Epithelial cell of proximal tubule (primary cell): ENCODE measurements around the gene XDH. TPM values are rescaled to one million over a fixed set of nuclear protein-coding genes. Genes with fewer than 3 reads are reported as not detected.

Experiments used
- DNase-seq: peaks from one replicate; pipeline ENCODE4 v3.0.0-alpha.2; 2011; ENCODE audit warnings: low read depth
- H3K4me3 ChIP-seq: 2 replicates; pipeline ENCODE4 v1.5.1; 2011; ENCODE audit warnings: low read depth, mild to moderate bottlenecking, low read length
- total RNA-seq: library from RNA; depleted of rRNA; stranded (reverse); fragments of >200 nt; gene quantifications from 2 replicates; pipeline ENCODE4 v1.2.3, GENCODE V29; 2015
- TF ChIP-seq, protein P1 (sequence below): conservative IDR thresholded peaks from 2 replicates; pipeline ENCODE4 v1.5.1; 2012; ENCODE audit warnings: low read depth, mild to moderate bottlenecking, low read length

XDH gene
- total RNA-seq, 1 donor from 2014 or later: 2.2 TPM

DNA sequence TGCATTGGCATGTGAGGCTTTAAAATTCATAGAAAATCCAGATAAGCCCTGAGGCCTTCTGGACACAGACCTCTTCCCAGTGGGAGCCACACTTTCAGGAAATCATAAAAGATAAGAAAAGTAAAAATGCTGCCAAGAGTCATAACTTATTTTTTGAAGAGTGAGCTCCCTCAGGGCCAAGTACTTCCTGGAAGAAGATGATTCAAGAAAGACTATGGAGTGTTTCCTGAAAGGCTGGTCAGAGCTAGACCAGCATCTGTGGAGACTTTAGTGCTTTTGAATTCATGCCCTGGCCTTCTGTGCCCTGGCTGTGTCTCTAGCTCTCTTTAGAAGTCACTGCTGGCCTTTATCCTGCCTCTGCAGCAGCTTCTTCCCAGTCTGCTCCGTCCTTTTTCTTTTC is 6.4 kb upstream of the XDH start:
- TF ChIP-seq, protein P1, sequence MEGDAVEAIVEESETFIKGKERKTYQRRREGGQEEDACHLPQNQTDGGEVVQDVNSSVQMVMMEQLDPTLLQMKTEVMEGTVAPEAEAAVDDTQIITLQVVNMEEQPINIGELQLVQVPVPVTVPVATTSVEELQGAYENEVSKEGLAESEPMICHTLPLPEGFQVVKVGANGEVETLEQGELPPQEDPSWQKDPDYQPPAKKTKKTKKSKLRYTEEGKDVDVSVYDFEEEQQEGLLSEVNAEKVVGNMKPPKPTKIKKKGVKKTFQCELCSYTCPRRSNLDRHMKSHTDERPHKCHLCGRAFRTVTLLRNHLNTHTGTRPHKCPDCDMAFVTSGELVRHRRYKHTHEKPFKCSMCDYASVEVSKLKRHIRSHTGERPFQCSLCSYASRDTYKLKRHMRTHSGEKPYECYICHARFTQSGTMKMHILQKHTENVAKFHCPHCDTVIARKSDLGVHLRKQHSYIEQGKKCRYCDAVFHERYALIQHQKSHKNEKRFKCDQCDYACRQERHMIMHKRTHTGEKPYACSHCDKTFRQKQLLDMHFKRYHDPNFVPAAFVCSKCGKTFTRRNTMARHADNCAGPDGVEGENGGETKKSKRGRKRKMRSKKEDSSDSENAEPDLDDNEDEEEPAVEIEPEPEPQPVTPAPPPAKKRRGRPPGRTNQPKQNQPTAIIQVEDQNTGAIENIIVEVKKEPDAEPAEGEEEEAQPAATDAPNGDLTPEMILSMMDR: no peak
- no peak overlapping the region for H3K4me3 ChIP-seq
- DNase-seq: no peak

GRCh38 chr2:31419386-31419785 is 4.8 kb upstream of the XDH start:
- no peak overlapping the region for H3K4me3 ChIP-seq
- TF ChIP-seq, protein P1: no peak

DNA sequence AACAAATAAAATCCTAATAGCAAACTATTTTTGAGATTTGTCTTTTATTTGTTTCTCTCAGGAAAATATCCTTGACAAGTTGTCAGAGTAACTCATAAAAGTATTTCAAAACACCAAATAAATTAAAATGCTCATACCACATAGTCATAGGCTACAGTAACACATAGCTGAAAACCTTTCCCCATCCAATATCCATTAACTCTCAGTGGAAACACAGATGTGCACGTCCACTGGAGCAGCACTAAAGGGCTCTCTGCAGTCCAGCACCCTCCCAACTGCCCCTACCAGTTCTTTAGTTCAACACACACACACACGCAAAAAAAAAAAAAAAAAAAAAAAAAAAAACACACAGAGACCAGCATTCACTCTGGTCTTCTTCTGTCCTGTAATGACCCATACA is 879 bp upstream of the XDH start:
- TF ChIP-seq, protein P1: no peak
- DNase-seq: no peak
- H3K4me3 ChIP-seq: no peak overlapping the region

More at GRCh38 chr2:31419386-31419785, 4.8 kb upstream of the XDH start:
- DNase-seq: no peak

DNA sequence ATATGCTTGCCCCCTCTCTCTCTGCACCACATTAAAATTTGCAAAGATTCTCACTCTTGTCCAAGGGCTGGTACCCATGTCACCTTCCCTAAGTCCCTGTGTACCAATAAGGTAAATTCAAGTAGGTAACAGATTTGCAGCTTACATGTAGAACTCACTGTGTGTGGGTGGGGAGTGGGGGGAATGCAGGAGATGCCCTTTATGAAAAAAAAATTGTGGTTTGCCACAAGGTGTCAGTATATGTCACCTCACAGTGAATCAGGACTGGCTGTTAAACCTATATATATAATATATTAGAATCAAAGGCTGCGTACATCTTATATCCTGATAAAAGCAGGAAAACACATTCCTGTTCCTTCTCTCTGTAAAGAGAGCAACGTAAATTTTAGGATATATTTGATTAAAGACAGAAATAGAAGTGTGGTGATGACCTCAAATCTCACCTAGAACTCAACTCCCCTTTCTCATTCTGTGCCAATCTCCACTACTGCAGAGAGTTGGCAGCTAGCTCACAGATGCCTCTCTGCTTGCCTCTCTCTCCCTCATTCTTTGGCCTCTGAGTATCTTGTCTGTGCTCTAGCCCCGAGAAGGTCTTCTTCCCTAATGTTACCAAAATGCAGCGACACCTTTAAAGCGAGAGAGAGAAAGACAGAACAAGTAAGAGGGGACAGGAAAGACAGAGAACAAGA is 536 bp downstream of the XDH start:
- no peak for DNase-seq
- peak overlapping the region; percentile 32 for H3K4me3 ChIP-seq
- TF ChIP-seq, protein P1: peak; percentile 52

GRCh38 chr2:31413025-31413424 is 1.5 kb downstream of the XDH start:
- TF ChIP-seq, protein P1: no peak
- DNase-seq: no peak
- peak overlapping the region; percentile 32 for H3K4me3 ChIP-seq

DNA sequence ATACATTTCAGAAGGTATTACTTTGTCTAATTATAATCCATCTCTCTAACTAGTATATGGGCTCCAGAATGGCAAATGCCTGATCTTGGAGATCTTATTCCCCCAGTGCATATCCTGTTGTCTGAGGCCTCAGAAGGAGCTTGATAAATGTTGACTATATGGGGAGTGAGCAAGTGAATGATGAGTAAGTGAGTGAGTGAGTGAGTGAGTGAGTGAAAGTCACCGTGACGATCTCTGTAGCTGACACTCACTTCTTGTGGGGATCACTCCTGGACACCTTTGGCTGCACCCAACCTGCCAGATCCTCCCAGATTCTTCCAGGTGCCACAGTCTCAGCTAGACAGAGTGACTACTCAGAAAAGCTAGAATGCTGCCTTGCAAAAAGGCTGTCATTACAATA is 2.8 kb downstream of the XDH start:
- no peak for DNase-seq
- no peak overlapping the region for H3K4me3 ChIP-seq
- TF ChIP-seq, protein P1: no peak
